HEK293T (cell line): ENCODE data around the gene ANKRD44.

Experiments
- FOXK2 ChIP-seq: fragments of 450-650 bp; IDR thresholded peaks from 2 replicates; pipeline ENCODE4 v1.6.1; 2016; ENCODE audit warnings: mild to moderate bottlenecking
- FOXM1 ChIP-seq: fragments of 450-650 bp; IDR thresholded peaks from 2 replicates; pipeline ENCODE4 v1.6.1; 2017; ENCODE audit warnings: mild to moderate bottlenecking, borderline replicate concordance
- HDGF ChIP-seq: fragments of 450-650 bp; IDR thresholded peaks from 2 replicates; pipeline ENCODE4 v1.6.1; 2017; ENCODE audit warnings: antibody characterized with exemption, borderline replicate concordance
- L3MBTL2 ChIP-seq: fragments of 450-650 bp; conservative IDR thresholded peaks from 2 replicates; pipeline ENCODE4 v1.6.1; 2016; ENCODE audit warnings: mild to moderate bottlenecking
- LEF1 ChIP-seq: fragments of 450-650 bp; IDR thresholded peaks from 2 replicates; pipeline ENCODE4 v1.6.1; 2017; ENCODE audit warnings: mild to moderate bottlenecking, borderline replicate concordance
- SP1 ChIP-seq: fragments of 450-650 bp; IDR thresholded peaks from 2 replicates; pipeline ENCODE4 v1.6.1; 2017
- SUZ12 ChIP-seq: fragments of 450-650 bp; IDR thresholded peaks from 2 replicates; pipeline ENCODE4 v1.6.1; 2016; ENCODE audit warnings: mild to moderate bottlenecking
- ZNF384 ChIP-seq: fragments of 450-650 bp; IDR thresholded peaks from 2 replicates; pipeline ENCODE4 v1.6.1; 2016

DNA sequence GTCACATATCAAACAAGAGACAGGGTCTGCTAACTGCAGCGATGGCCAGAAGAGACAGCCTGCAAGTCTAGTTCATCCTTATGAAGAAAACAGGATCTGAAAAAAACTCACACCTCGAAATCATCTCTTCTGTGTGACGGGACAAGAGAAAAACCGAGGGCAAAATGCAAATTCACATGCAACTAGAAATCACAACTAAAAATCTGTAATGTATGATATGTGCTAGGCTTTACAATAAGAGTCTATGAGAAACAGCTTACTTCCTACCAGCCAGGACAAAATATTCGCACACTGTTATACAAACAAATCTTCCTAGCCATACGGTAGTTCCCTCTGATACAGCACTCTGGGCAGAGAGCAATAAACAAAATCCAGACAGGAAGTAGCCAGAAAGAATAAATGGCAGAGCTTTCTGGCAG is 48.8 kb downstream of the ANKRD44 start:
- no peak for TF ChIP-seq LEF1
- TF ChIP-seq FOXM1: no peak
- no peak for TF ChIP-seq HDGF
- TF ChIP-seq SUZ12: no peak
- no peak for TF ChIP-seq ZNF384
- no peak for TF ChIP-seq SP1
- no peak for TF ChIP-seq L3MBTL2
- TF ChIP-seq FOXK2: no peak
